ENCODE data around the gene CCDC146. TPM values are rescaled to one million over a fixed set of nuclear protein-coding genes. Genes with fewer than 3 reads are reported as not detected.
A peak's percentile ranks its signal among the peaks of the same experiment; 100 is the strongest.
"Not testable (repeated sequence)": the region's sequence is repeated elsewhere in the genome, so short reads cannot be mapped to it uniquely, and the experiment has no call there.

Gene CCDC146
- total and polyA plus RNA-seq, 8 donors = 2.5 to 7.9 (median 3.3) TPM

GRCh38 chr7:77222819-77223218, 100.4 kb downstream of the CCDC146 start:
- 87 to 90% methylated on average over 4 of the region's 4 CpGs for WGBS, 2 donors
- Histone ChIP-seq H3K27ac (no peak overlapping the region), H3K27me3 (no peaks in the 10 kb centered on the region), H3K36me3 (no peaks in the 10 kb centered on the region), H3K4me3 (no peak overlapping the region), H3K9me3 (no peaks in the 10 kb centered on the region), H3K4me1 (no peaks in the 10 kb centered on the region)
- intact Hi-C loops (cut with DNase I) = no loop called here
- FAIRE-seq (no peak), DNase-seq (no peak), ATAC-seq (no peak)
- TF ChIP-seq, protein P1, sequence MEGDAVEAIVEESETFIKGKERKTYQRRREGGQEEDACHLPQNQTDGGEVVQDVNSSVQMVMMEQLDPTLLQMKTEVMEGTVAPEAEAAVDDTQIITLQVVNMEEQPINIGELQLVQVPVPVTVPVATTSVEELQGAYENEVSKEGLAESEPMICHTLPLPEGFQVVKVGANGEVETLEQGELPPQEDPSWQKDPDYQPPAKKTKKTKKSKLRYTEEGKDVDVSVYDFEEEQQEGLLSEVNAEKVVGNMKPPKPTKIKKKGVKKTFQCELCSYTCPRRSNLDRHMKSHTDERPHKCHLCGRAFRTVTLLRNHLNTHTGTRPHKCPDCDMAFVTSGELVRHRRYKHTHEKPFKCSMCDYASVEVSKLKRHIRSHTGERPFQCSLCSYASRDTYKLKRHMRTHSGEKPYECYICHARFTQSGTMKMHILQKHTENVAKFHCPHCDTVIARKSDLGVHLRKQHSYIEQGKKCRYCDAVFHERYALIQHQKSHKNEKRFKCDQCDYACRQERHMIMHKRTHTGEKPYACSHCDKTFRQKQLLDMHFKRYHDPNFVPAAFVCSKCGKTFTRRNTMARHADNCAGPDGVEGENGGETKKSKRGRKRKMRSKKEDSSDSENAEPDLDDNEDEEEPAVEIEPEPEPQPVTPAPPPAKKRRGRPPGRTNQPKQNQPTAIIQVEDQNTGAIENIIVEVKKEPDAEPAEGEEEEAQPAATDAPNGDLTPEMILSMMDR (IDR thresholded peaks at IDR 0.05) = no peak

DNA sequence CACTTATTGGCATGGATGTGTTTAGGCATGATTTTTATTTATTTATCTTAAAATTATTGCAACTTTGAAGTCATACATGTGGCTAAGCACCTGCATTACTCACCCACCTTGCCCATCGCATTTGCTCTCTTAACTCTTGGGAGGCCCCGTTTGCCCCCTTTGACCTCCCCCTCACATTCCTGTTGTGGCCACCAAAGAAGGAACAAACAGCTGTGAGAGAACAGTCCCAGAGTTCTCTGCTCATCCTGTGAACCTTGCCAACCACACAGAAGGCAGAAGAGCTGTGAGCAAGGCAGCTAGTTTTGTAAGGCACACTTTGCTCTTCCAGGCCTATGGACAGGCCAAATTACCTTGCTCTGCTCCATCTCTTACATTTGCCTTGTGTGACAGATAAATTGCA, 100.8 kb downstream of the CCDC146 start:
- TF ChIP-seq, protein P1 (IDR thresholded peaks at IDR 0.05) = no peak
- Histone ChIP-seq H3K4me1 (no peaks in the 10 kb centered on the region), H3K27ac (no peak overlapping the region), H3K36me3 (no peaks in the 10 kb centered on the region), H3K4me3 (no peak overlapping the region), H3K27me3 (no peaks in the 10 kb centered on the region), H3K9me3 (no peaks in the 10 kb centered on the region)
- ATAC-seq (peak in 1 of 4 donors; percentile 45), FAIRE-seq (no peak), DNase-seq (no peak)
- intact Hi-C loops (cut with DNase I) = no loop called here
- WGBS, 2 donors = 70 to 73% methylated on average over 2 of the region's 2 CpGs

GRCh38 chr7:77226357-77226839, 104.0 kb downstream of the CCDC146 start:
- ATAC-seq = peak in 1 of 4 donors; percentile 79
- intact Hi-C loops (cut with DNase I) = no loop called here
- Histone ChIP-seq H3K9me3 (no peaks in the 10 kb centered on the region), H3K4me1 (no peaks in the 10 kb centered on the region), H3K4me3 (no peak overlapping the region), H3K27ac (peak overlapping the region in 1 of 4 donors; percentile 56), H3K36me3 (no peaks in the 10 kb centered on the region), H3K27me3 (no peaks in the 10 kb centered on the region)
- 94 to 100% methylated on average over 1 of the region's 1 CpG for WGBS, 2 donors
- no peak for DNase-seq
- TF ChIP-seq, protein P1 (IDR thresholded peaks at IDR 0.05) = no peak
- FAIRE-seq = peak; percentile 34

- ATAC-seq; FAIRE-seq; H3K27me3 ChIP-seq; H3K4me3 ChIP-seq; intact Hi-C loops (cut with DNase I); H3K9me3 ChIP-seq; H3K27ac ChIP-seq; DNase-seq; H3K36me3 ChIP-seq; H3K4me1 ChIP-seq: not testable (repeated sequence)
Observed at GRCh38 chr7:77228795-77229194, 106.4 kb downstream of the CCDC146 start.

DNA sequence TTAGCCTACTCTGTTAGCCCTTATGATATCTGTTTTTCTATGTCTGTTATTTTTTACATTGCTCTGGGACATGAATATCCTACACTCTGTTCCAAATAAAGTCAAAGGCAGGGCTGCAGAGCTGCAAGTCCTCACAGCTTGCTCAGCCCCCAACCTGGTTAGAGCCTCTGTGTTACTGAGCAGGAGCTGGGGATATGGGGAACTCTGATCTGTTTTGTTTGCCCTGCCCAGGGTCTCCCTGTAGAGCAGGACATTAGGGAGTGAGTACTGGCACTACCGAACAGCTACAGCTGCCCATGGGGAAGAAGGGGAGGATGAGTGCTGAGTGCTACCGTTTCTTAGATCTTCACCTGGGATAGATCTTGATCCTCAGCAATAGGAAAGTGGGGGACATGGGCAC, 110.1 kb downstream of the CCDC146 start:
- 84 to 85% methylated on average over 2 of the region's 2 CpGs for WGBS, 2 donors
- no peak for ATAC-seq
- Histone ChIP-seq H3K27ac (no peak overlapping the region), H3K36me3 (no peaks in the 10 kb centered on the region), H3K9me3 (no peaks in the 10 kb centered on the region), H3K4me3 (no peak overlapping the region), H3K4me1 (no peaks in the 10 kb centered on the region), H3K27me3 (no peaks in the 10 kb centered on the region)
- DNase-seq = no peak
- intact Hi-C loops (cut with DNase I) = no loop called here
- no peak for FAIRE-seq
- TF ChIP-seq, protein P1 (IDR thresholded peaks at IDR 0.05) = no peak

All from pancreas (tissue), 10 donors.